SK-N-MC (cell line): ENCODE results near the gene FEM1A.

Experiments
- EZH2 ChIP-seq: fragments of 200-600 bp; sonication (generic); IDR thresholded peaks from one replicate; pipeline ENCODE4 v1.6.1; 2017; ENCODE audit warnings: antibody characterized with exemption
- POLR2AphosphoS5 ChIP-seq: IDR thresholded peaks from 2 replicates; pipeline ENCODE4 v1.6.1; 2012; ENCODE audit warnings: mild to moderate bottlenecking, low read depth, low read length, borderline replicate concordance

DNA sequence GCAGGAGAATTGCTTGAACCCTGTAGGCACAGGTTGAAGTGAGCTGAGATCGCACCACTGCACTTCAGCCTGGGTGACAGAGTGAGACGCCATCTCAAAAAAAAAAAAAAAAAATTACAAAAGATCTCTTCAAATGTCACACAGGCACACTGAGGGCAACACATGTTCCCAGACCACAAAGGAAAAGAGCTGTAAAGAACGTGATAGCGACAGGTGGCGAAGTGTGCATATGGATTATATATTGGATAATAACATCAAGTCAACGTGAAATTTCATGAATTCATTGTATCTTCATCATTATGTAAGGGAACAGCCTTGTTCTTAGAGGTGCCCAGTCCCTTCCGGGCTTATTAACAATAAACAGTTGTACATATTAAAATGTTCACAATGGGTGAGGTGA, 36.1 kb upstream of the FEM1A start:
- TF ChIP-seq EZH2, result no peak
- TF ChIP-seq POLR2AphosphoS5, result no peak
